ENCODE measurements around the gene FMO1.

The FMO1 gene

DNA sequence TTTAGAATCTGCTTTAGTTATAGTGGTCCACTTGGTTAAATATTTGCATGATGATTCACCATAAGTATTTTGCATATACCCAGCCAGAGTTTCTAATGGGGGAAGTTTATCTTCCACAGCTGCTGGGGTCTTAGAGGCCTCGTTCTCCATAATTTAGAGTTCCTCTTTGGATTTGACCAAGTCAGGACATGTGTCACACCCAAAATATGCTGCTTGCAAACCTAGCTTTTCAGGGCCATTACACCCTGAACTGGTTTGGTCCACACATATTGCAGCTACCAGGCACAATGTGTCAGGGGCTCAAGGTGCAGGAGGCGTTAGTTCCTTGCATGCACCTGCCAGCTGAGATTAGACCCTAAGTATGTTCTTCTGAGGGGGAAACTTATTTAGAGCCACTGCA is 48.6 kb downstream of the FMO1 start:
- H3K4me2 ChIP-seq (ENCODE audit: low read length, poor library complexity, severe bottlenecking), result no peak overlapping the region
- no peak for DNase-seq
- no peak overlapping the region for H3K27ac ChIP-seq (ENCODE audit: low read length, poor library complexity, severe bottlenecking)
- no peak overlapping the region for H3K4ac ChIP-seq (ENCODE audit: low read depth in 1 of 2, low read length in 2 of 2)
- H3K9me3 ChIP-seq (ENCODE audit: control insufficient read depth, low read length), result peaks cover 40% of the 10 kb centered on the region
- H3K36me3 ChIP-seq (ENCODE audit: control insufficient read depth in 1 of 2, insufficient read depth in 2 of 2, low read depth in 1 of 2, low read length in 2 of 2), result no peaks in the 10 kb centered on the region
- no peak overlapping the region for H2BK12ac ChIP-seq (ENCODE audit: low read length in 2 of 2)
- no peak overlapping the region for H3K18ac ChIP-seq (ENCODE audit: low read depth in 1 of 2, low read length in 2 of 2)
- no peak overlapping the region for H3K14ac ChIP-seq (ENCODE audit: low read length in 2 of 2)
- no peak overlapping the region for H2AK5ac ChIP-seq (ENCODE audit: low read length, severe bottlenecking)
- H4K8ac ChIP-seq (ENCODE audit: low read length), result no peak overlapping the region
- H3K79me1 ChIP-seq (replicated peaks; ENCODE audit: low read length, poor library complexity, severe bottlenecking), result no peaks in the 10 kb centered on the region
- no peak overlapping the region for H2BK15ac ChIP-seq (ENCODE audit: low read depth, poor library complexity, severe bottlenecking)
- 75% methylated on average over 2 of the region's 2 CpGs for WGBS
- no peaks in the 10 kb centered on the region for H3K27me3 ChIP-seq (ENCODE audit: control insufficient read depth in 1 of 2, insufficient read depth in 1 of 2, low read length in 2 of 2)
- H2AFZ ChIP-seq (ENCODE audit: low read depth, low read length), result no peak overlapping the region
- H3K4me1 ChIP-seq (ENCODE audit: control insufficient read depth, insufficient read depth, low read depth, low read length), result no peaks in the 10 kb centered on the region
- no peak overlapping the region for H2BK5ac ChIP-seq (ENCODE audit: low read depth, low read length, poor library complexity, severe bottlenecking)
- H3K9ac ChIP-seq (ENCODE audit: low read length), result no peak overlapping the region
- H4K91ac ChIP-seq (ENCODE audit: low read length), result no peak overlapping the region
- no peak overlapping the region for H3K23ac ChIP-seq (ENCODE audit: low read length in 2 of 2)
- no peak overlapping the region for H2BK120ac ChIP-seq (ENCODE audit: low read depth, low read length)
- no peak overlapping the region for H3K4me3 ChIP-seq (ENCODE audit: insufficient read depth in 1 of 2, low read depth in 1 of 2, low read length in 2 of 2)

DNA sequence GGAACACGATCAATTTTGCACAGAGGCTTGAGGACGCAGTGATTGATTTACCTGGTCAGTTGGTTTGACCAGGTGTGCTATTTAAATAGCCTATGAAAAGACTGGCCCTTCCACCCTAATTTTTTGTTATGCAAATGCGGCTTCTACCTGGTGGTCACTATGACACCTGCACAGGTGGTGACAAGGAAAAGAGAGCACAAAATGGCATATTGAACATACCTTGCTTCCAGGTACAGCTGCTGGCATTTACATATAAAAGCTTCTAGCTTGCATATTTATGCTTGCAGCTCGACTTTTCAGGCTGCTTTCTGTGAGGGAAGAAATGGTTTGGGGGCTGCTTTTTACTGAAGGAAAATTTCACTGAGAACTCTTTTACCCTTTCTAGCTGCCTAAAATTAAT is 50.4 kb downstream of the FMO1 start:
- no peaks in the 10 kb centered on the region for H3K27me3 ChIP-seq (ENCODE audit: control insufficient read depth in 1 of 2, insufficient read depth in 1 of 2, low read length in 2 of 2)
- H3K4ac ChIP-seq (ENCODE audit: low read depth in 1 of 2, low read length in 2 of 2), result no peak overlapping the region
- H3K4me2 ChIP-seq (ENCODE audit: low read length, poor library complexity, severe bottlenecking), result no peak overlapping the region
- H4K91ac ChIP-seq (ENCODE audit: low read length), result no peak overlapping the region
- H3K36me3 ChIP-seq (ENCODE audit: control insufficient read depth in 1 of 2, insufficient read depth in 2 of 2, low read depth in 1 of 2, low read length in 2 of 2), result no peaks in the 10 kb centered on the region
- H3K23ac ChIP-seq (ENCODE audit: low read length in 2 of 2), result no peak overlapping the region
- H2AFZ ChIP-seq (ENCODE audit: low read depth, low read length), result no peak overlapping the region
- H3K18ac ChIP-seq (ENCODE audit: low read depth in 1 of 2, low read length in 2 of 2), result no peak overlapping the region
- no peak overlapping the region for H4K8ac ChIP-seq (ENCODE audit: low read length)
- H2BK15ac ChIP-seq (ENCODE audit: low read depth, poor library complexity, severe bottlenecking), result no peak overlapping the region
- WGBS, result 86% methylated on average over 3 of the region's 4 CpGs
- peaks cover 49% of the 10 kb centered on the region for H3K9me3 ChIP-seq (ENCODE audit: control insufficient read depth, low read length)
- no peaks in the 10 kb centered on the region for H3K79me1 ChIP-seq (replicated peaks; ENCODE audit: low read length, poor library complexity, severe bottlenecking)
- no peaks in the 10 kb centered on the region for H3K4me1 ChIP-seq (ENCODE audit: control insufficient read depth, insufficient read depth, low read depth, low read length)
- H3K4me3 ChIP-seq (ENCODE audit: insufficient read depth in 1 of 2, low read depth in 1 of 2, low read length in 2 of 2), result no peak overlapping the region
- no peak overlapping the region for H3K14ac ChIP-seq (ENCODE audit: low read length in 2 of 2)
- no peak overlapping the region for H2BK120ac ChIP-seq (ENCODE audit: low read depth, low read length)
- no peak overlapping the region for H2BK12ac ChIP-seq (ENCODE audit: low read length in 2 of 2)
- no peak for DNase-seq
- no peak overlapping the region for H3K9ac ChIP-seq (ENCODE audit: low read length)
- H2AK5ac ChIP-seq (ENCODE audit: low read length, severe bottlenecking), result no peak overlapping the region
- H3K27ac ChIP-seq (ENCODE audit: low read length, poor library complexity, severe bottlenecking), result no peak overlapping the region
- no peak overlapping the region for H2BK5ac ChIP-seq (ENCODE audit: low read depth, low read length, poor library complexity, severe bottlenecking)

DNA sequence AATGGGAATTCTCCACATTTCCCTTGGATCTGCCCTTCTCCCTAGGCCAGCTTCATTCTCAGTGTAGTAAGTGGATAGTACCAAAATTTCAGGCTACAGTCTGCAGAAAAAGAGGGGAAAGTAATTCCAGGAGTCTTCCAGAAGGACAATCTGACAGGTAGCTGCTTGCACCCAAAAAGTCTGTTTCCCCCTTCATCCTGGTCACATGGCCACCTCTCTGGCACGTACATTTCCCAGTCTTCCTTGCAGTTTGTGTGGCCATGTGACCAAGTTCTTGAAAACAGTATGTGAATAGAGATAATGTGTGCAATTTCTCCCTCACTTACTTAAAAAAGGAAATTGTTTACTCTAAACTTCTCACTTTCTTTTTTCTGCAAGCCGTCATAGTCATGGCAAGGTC is 51.0 kb downstream of the FMO1 start:
- no peaks in the 10 kb centered on the region for H3K79me1 ChIP-seq (replicated peaks; ENCODE audit: low read length, poor library complexity, severe bottlenecking)
- no peak overlapping the region for H2AK5ac ChIP-seq (ENCODE audit: low read length, severe bottlenecking)
- H3K27me3 ChIP-seq (ENCODE audit: control insufficient read depth in 1 of 2, insufficient read depth in 1 of 2, low read length in 2 of 2), result no peaks in the 10 kb centered on the region
- H2BK120ac ChIP-seq (ENCODE audit: low read depth, low read length), result no peak overlapping the region
- no peaks in the 10 kb centered on the region for H3K36me3 ChIP-seq (ENCODE audit: control insufficient read depth in 1 of 2, insufficient read depth in 2 of 2, low read depth in 1 of 2, low read length in 2 of 2)
- no peak overlapping the region for H4K91ac ChIP-seq (ENCODE audit: low read length)
- H3K4me3 ChIP-seq (ENCODE audit: insufficient read depth in 1 of 2, low read depth in 1 of 2, low read length in 2 of 2), result no peak overlapping the region
- no peaks in the 10 kb centered on the region for H3K4me1 ChIP-seq (ENCODE audit: control insufficient read depth, insufficient read depth, low read depth, low read length)
- H2BK15ac ChIP-seq (ENCODE audit: low read depth, poor library complexity, severe bottlenecking), result no peak overlapping the region
- no peak for DNase-seq
- no peak overlapping the region for H2AFZ ChIP-seq (ENCODE audit: low read depth, low read length)
- peaks cover 49% of the 10 kb centered on the region for H3K9me3 ChIP-seq (ENCODE audit: control insufficient read depth, low read length)
- H3K4ac ChIP-seq (ENCODE audit: low read depth in 1 of 2, low read length in 2 of 2), result no peak overlapping the region
- H3K14ac ChIP-seq (ENCODE audit: low read length in 2 of 2), result no peak overlapping the region
- no peak overlapping the region for H2BK12ac ChIP-seq (ENCODE audit: low read length in 2 of 2)
- no peak overlapping the region for H3K18ac ChIP-seq (ENCODE audit: low read depth in 1 of 2, low read length in 2 of 2)
- no peak overlapping the region for H3K4me2 ChIP-seq (ENCODE audit: low read length, poor library complexity, severe bottlenecking)
- 87% methylated on average over 1 of the region's 2 CpGs for WGBS
- no peak overlapping the region for H3K23ac ChIP-seq (ENCODE audit: low read length in 2 of 2)
- H4K8ac ChIP-seq (ENCODE audit: low read length), result no peak overlapping the region
- H3K27ac ChIP-seq (ENCODE audit: low read length, poor library complexity, severe bottlenecking), result no peak overlapping the region
- H3K9ac ChIP-seq (ENCODE audit: low read length), result no peak overlapping the region
- H2BK5ac ChIP-seq (ENCODE audit: low read depth, low read length, poor library complexity, severe bottlenecking), result no peak overlapping the region

DNA sequence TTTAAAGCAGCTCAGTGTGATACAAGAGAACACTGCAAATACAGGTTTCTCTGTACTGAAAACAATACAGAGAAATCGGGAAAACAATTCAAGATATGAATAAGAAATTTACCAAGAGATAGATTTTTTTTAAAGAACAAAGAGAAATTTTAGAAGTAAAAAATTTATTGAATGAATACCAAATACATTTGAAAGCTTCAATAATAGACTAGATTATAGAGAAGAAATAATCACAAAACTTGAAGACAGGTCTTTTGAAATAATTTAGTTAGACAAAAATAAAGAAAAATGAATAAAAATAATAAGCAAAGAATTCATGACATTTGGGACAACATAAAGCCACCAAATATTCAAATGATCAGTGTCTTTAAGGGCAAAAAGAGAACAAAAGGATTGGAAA is 52.1 kb downstream of the FMO1 start:
- DNase-seq, result no peak
- Histone ChIP-seq H3K4me1 (ENCODE audit: control insufficient read depth, insufficient read depth, low read depth, low read length) (no peaks in the 10 kb centered on the region), H2AK5ac (ENCODE audit: low read length, severe bottlenecking) (no peak overlapping the region), H3K4me2 (ENCODE audit: low read length, poor library complexity, severe bottlenecking) (no peak overlapping the region), H4K8ac (ENCODE audit: low read length) (no peak overlapping the region), H2BK12ac (ENCODE audit: low read length in 2 of 2) (no peak overlapping the region), H3K4ac (ENCODE audit: low read depth in 1 of 2, low read length in 2 of 2) (no peak overlapping the region), H3K14ac (ENCODE audit: low read length in 2 of 2) (no peak overlapping the region), H3K9me3 (ENCODE audit: control insufficient read depth, low read length) (peaks cover 55% of the 10 kb centered on the region), H2BK120ac (ENCODE audit: low read depth, low read length) (no peak overlapping the region), H2BK15ac (ENCODE audit: low read depth, poor library complexity, severe bottlenecking) (no peak overlapping the region), H3K18ac (ENCODE audit: low read depth in 1 of 2, low read length in 2 of 2) (no peak overlapping the region), H2BK5ac (ENCODE audit: low read depth, low read length, poor library complexity, severe bottlenecking) (no peak overlapping the region), H2AFZ (ENCODE audit: low read depth, low read length) (no peak overlapping the region), H3K9ac (ENCODE audit: low read length) (no peak overlapping the region), H4K91ac (ENCODE audit: low read length) (no peak overlapping the region), H3K27ac (ENCODE audit: low read length, poor library complexity, severe bottlenecking) (no peak overlapping the region), H3K4me3 (ENCODE audit: insufficient read depth in 1 of 2, low read depth in 1 of 2, low read length in 2 of 2) (no peak overlapping the region), H3K36me3 (ENCODE audit: control insufficient read depth in 1 of 2, insufficient read depth in 2 of 2, low read depth in 1 of 2, low read length in 2 of 2) (no peaks in the 10 kb centered on the region), H3K79me1 (replicated peaks; ENCODE audit: low read length, poor library complexity, severe bottlenecking) (no peaks in the 10 kb centered on the region), H3K23ac (ENCODE audit: low read length in 2 of 2) (no peak overlapping the region), H3K27me3 (ENCODE audit: control insufficient read depth in 1 of 2, insufficient read depth in 1 of 2, low read length in 2 of 2) (no peaks in the 10 kb centered on the region)
- no CpG with 5 or more reads among the region's 1 CpG for WGBS
